GM18873 (cell line): Measurements from ENCODE around the gene CPNE5.
"Not testable (repeated sequence)": the region's sequence is repeated elsewhere in the genome, so short reads cannot be mapped to it uniquely, and the experiment has no call there.

Experiments used
- ATAC-seq: cut with Tn5 transposase; IDR thresholded peaks from one replicate; pipeline ENCODE4 v1.9.1; 2021; ENCODE audit warnings: mild to moderate bottlenecking, moderate library complexity, moderate number of reproducible peaks; ENCODE audit not compliant: unreplicated experiment, low FRiP score

The CPNE5 gene

DNA sequence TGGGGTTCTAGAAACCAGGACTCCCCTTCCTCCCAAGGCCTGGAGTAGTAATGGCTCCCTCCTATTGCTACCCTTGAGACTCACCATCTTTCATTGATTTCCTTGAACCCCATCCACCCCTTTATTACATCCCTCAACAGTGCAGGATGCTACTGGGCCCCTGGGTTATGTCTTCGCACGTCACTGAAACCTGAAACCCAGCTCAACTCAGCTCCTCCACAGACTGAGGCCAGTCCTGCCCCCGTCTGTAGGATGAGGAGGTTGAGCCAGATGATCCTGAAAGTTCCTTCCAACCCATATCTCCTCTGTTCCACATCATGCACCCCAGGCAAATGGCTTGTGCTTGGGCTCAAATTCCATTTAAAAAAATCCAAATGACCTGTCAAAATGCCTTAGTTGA lies 21.4 kb downstream of the CPNE5 start:
- no peak for ATAC-seq

DNA sequence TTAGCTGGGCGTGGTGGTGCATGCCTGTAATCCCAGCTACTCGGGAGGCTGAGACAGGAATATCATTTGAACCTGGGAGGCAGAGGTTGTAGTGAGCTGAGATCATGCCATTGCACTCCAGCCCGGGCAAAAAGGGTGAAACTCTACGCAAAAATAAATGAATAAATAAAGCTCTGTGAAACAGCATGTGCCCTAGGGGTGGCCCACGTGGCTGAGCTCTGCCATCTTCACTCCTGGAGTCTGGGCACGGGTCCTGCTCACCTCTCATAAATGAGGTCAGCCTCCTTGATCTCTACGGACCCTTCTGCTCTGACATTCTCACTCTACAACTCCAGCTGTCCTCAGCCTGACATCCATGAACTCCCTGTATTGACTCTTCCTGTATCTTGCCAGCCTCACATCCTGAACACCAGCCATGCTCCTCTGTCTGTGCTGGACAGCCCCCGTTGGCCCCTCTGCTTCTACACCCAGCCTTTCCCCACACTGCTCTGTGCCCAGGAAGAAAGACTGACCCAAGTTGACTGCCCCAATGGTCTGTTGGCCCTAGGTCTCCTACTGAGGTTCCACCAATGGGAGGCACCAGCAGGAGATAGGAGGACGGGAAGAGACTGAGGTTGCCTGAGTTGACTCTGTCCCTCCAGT lies 21.9 kb downstream of the CPNE5 start:
- no peak for ATAC-seq

DNA sequence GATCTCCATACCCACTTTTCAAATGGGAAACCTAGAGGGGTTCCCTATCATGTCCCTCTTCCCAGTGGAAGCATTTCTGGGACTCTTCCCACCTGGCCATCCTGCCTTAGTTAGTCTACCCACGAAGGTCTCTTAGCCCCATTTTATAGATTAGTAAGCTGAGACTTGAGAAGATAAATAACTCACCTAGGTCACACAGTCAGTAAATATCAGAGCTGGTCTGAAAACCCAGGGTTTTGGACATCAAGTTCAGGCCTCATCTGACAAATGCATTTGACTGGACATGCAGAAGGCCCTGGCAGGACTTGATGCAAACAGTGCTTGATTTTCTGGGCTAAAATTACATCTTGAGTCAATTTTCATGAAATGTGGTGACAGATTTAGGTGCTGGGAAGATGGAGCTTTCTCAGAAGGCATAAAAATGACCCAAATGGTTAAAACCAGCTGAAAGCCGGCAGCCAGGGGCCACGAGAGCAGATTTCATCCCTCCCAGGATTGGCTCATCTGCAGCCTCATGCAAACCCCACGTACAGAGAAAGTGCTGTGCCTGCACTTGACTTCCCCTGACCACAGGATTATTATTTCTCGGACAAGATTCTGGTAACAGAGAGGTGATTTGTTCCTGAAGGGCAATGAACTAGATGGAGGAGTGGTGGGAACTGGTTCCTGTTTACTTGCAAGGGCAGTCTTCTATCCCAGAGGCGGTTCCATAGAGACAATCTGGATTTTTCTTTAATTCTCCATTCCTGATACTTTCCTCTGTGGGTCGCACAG lies 23.1 kb downstream of the CPNE5 start:
- ATAC-seq, result no peak

DNA sequence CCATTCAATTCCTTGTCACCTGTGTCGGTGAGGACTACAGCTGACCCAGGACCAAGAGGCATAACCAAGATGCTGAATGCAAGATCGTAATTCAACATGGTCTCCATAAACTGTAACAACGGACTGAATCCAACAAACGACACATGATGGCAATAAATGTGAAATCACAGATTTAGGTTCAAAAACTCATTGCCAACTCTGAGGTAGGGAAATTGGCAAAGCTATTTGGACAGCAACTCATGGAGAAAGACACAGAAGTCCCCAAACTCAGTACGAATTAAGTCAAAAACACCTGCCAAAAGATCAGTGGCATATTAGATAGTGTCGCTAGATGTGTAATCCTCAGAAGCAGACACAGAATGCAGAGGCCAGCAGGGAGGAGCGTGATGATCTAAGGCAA lies 25.0 kb downstream of the CPNE5 start:
- no peak for ATAC-seq

DNA sequence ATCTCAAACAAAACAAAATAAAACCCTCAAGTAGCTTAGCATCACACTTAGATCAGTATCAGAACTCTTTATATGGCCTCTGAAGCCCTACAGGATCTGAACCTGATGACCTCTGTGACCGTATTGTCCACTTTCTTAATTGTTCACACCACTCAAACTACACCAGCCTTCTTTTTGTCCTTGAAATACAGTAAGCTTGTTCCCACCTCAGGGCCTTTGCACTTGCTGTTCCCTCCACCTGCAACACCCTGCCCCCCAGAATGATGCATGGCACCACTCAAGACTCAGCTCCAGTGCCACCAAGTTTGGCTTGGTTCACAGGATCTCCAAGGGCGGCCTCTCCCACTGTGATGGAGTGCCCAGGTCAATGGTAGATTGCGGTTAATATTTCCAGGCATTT lies 25.7 kb downstream of the CPNE5 start:
- no peak for ATAC-seq

DNA sequence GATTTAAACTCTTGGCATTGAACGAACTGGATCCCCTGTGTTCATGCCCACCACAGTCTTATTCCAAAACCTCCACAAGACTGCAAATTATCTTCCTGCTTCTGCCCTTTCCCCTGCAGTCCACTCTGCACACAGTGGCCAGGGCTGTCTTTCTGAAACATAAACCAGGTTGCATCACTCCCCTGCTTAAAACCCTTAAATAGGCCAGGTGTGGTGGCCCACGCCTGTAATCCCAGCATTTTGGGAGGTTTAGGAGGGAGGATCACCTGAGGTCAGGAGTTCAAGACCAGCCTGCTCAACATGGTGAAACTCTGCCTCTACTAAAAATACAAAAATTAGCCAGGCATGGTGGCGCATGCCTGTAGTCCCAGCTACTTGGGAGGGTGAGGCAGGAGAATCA lies 26.2 kb downstream of the CPNE5 start:
- not testable (repeated sequence) for ATAC-seq

DNA sequence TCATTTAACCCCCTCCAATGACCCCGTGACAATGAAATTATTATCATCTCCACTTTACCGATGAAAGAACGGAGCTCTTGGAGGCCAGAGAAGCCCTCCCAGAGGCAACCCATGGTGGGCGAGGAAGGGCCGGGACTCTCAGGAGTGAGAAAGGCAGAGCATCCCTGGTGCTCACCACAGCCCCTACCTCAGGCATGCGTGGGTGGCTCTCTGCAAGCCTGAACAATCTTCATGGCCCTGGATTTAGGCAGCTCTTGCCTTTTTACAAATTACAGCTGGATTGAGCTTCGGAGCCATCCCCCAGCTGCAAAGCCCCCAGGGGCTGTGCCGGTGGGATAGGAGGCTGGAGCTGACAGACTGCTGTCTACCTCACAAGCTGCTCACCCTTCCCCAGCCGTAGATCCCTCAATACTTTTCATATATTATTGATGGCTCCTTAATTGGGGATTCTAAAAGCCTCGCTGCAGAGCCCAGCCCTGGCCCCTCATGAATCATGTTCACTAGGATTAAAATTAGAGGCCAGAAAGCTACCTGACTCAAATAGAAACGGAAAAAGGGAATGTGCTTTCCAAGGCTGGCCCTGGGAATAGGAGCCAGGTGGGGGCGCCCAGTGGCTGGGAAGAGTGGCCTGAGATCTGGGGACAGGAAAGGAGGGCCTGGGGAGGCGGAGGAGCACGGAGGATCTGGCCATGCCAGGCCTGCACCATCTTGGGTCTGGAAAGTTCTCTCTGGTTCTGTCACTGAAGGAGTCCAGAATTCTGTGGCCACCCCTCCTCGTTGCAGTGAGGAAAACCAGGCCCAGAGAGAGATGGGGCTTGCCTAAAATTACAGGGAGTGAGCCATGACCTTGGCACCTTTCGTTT lies 29.1 kb downstream of the CPNE5 start:
- no peak for ATAC-seq

DNA sequence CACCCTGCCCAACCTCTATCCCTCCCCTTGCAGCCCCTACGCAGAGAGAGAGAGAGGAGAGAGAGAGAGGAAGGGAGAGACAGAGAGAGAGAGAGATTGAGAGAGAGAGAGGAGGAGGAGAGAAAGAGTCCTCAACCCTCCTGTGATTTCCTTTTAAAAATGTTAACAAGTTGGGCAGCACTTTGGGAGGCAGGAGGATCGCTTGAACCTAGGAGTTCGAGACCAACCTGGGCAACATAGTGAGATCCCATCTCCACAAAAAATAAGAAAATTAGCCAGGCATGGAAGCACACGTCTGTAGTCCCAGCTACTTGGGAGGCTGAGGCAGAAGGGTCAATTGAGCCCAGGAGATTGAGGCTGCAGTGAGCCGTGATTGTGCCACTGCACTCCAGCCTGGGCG lies 30.1 kb downstream of the CPNE5 start:
- ATAC-seq, result no peak

DNA sequence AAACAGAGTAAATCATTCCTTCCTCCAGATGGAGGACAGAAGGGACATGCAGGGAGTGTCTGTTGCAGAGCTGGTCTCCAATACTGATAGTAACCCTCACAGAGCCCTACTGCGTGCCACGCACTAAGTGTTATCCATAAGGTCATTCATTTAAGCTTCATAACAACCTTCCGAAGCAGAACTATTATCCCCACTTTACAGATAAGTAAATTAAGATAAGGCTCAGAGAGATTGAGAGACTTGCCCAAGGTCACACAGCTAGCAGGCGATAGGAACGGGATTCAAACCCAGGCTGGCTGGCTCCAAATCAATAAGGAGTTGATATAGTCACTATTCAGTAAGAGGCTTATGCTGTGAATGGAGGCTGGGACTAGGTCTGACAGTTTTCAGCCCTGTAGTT lies 30.6 kb downstream of the CPNE5 start:
- ATAC-seq, result no peak

DNA sequence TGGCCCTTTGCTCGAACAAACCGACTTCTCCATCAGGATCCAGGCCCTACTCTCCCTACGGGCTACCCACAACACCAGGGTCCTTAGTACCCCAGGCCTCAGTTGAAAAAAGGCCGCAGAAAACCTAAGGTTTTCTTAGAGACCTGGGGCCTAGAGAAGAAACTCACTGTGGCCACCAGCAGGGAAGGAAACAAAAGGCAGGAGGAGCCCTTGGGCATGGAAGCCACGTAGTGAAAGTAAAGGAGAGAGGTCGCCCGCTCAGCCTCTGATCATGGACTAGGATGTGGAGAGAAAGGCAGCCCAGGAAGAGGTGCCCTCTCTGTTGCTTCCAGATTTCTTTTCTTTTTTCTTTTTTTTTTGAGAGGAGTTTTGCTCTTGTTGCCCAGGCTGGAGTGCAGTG lies 31.5 kb downstream of the CPNE5 start:
- ATAC-seq, result no peak

DNA sequence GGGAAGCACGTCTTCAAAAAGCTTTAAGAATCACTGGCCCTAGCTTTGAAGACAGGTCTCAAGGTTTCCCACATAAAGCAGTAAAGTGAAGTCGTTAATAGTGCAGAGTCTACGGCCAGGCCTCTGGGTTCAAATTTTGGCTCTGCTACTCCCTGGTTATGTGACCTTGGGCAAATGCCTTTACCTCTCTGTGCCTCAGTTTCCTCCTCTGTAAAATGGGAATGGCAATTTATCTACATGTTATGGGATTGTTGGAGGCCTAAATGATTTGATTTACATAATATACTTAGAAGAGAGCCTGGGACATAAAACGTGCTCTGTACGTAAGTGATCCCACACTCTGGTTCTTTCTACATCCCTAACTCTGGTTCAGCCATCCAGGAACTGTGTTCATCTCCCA lies 32.1 kb downstream of the CPNE5 start:
- ATAC-seq, result no peak

DNA sequence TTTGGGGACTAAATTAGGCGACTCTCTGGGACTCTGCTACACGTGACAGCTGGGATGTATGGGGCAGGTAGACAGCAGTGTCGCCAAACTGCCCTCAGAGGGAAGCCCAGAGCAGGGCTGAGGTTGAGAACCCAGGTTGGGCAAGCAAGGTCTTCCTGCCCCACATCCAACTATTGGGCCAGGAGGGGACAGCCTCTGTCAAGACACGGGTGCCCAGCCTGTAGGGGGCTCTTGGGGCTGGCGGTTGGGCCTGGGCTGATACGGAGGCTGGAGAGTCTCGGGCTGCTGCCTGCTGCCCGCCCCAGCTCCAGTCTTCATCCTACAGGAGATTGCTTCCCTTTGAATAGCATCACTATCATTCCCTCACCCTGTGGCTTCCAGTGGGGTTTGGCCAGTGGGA lies 33.3 kb downstream of the CPNE5 start:
- ATAC-seq, result no peak

DNA sequence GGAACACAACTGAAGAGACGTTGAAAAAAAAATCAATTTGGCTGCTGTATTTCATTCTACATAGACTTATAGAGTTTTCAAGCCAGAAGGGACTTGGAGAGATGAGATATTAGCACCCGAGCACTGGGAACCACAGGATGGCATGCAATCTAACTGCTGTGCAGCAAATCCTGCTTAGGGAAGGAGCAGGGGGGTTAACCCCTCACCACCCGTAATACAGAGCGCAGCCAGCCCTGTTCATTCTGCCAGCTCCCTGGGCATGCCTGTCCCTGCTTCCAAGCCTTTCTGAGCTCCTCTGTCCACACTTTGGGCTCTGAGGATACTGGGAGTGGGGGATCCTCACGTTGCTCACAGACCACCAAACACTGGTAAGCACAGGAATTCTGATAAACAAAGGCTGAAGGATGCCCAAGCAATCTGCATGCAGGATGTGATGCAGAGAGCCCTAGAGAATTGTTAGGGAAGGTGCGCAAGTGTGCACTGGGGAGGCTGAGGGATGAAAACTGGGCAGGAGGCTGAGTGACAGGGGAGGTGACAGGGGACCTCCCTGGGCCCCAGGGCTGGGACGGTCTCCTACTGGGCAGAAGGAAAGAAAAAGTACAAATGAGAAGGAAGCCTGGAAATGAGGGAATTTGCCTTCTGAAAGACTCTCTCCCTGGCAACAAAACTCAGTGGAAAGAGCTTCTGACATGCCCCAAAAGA lies 34.0 kb downstream of the CPNE5 start:
- ATAC-seq, result no peak

DNA sequence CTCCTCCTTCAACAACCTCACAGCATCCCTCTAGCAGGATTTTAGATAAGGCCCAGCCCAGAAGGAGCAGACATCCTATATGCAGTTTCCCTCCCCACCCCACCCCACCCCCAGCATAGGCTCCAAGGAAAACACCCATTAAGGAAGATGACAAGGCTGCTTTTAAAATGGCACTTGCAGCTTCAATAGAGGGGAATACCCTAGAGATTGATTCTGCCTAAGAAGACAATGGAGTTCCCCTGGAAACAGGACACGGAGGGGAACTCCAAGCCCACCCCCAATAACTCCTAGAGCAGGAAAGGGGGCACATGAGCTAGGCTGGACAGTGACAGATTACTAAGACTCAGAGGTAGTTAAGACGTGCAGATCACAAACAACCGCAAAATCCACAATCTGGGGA lies 34.7 kb downstream of the CPNE5 start:
- no peak for ATAC-seq

DNA sequence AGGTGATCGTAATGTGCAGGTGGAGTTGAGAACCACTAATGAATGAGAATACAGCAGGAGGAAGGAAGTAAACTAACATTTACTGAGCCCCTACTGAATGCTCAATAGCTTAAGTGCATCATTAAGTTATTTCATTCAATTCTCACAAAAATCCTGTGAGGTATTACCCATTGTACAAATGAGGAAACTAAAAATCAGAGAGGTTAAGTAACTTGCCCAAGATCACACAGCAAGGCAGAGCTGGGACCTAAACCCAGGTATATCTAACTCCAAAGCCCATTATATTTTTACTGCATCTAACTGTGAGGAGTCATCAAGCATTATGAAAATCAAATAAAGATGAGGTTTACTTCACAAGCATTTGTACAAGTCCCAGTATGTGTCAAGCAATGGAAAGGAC lies 35.3 kb downstream of the CPNE5 start:
- ATAC-seq, result no peak

DNA sequence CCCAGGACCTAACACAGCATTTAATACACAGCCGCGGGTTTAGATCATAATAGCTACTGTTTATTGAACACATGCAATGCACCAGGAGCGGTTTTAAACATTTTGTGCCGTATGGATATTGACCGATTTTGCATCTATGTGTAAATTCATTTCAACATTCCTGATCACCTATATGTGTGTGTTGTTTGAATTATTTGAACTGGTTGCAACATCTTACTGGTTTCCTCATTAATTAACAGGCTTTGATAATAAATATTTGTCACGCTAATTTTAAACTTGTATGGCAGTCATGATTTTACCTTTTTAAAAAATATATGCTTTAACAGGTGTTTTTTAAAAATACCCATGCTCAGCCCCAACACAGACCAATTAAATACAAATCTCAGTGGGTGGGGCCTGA lies 35.8 kb downstream of the CPNE5 start:
- ATAC-seq, result no peak

DNA sequence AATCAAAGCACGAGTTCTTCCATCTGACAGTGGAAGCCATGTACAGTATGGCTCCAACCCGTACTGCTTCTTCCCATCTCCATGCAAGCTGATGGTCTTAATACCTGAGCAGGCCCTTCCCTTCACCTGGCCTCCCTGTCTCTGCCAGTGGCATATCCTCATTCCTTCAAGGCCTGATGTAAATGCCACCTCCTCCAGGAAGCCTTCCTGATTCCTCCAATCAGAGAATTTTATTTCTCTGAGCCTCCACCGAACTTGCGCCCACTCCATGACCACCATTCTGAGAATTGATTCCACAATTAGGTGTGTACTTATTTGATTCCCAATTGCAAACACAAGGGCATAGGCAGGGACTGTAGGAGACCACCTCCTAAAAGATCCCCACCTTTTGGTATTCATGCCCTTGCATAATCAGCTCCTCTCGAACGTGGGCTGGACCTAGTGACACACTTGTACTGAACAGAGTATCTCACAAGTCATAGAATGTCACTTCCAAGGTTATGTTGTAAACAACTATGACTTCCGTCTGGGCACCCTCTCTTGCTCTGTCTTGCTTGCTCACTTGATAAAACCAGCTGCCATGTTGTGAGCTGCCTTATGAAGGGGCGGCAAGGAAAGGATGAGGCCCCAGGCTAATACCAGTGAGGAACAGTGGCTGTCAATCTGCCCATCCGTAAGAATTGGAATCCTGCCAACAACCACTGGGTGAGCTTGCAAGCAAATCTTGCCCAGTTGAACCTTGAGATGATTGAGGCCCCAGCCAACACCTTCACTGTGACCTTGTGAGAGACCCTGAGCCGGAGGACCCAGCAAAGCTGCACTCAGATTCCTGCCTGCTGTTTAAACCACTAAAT lies 38.8 kb downstream of the CPNE5 start:
- no peak for ATAC-seq

DNA sequence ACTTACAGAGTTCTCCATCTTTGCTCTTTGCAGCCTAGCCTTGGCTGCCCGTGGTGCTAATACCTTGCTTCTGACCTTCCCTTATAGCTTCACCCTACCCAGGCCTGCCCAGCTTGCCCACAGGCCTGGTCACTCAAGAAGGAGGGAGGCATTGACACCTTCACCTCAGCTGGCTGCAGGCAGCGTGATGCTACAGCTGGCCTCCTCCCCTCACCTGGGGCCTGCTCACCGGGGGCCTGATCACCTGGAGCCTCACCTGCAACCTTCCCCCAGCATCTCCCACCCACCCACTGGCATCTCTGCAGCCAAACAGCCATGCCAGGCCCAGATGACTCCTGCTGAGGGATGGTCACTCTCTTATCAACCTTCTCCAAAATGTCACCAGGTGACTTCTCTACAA lies 40.4 kb downstream of the CPNE5 start:
- ATAC-seq, result no peak

DNA sequence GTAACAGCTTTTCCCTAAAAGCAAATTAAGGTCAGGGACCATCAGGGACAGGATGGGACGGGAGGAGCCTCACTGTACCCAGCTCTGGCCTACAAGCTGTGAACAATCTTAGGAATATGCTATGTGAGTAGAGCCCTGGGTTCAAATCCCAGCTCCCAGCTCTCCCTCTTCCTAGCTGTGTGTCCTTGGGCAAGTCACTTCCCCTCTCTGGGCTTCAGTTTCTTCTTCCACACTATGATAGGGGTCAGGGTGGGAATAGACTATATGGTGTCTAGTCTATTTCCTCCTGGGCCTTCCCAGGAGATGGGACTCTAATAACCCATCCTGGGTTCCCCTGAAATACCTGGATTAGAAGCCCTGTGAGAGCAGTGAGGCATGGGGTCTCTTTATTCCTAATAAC lies 41.6 kb downstream of the CPNE5 start:
- no peak for ATAC-seq

DNA sequence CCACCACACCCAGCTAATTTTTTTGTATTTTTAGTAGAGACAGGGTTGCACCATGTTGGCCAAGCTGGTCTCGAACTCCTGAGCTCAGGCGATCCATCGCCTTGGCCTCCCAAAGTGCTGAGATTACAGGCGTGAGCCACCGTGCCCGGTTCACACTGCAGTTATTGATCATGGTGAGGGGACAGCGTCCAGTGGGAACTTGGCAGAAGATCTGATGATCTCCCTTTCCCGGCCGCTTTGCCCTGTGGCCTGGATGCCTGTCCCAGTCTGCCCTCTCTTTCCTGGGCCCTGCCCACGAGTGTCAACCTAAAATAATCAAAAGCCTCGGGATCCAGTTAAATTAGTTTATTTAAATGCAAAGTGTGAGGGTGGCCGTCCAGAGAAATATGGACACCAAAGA lies 42.2 kb downstream of the CPNE5 start:
- ATAC-seq, result no peak
